ENCODE measurements around the gene ASPG. TPM values are rescaled to one million over a fixed set of nuclear protein-coding genes. Genes with fewer than 3 reads are reported as not detected.

The ASPG gene
- total RNA-seq, 1 donor, result 0.10 TPM

Other genes with a start within 250 kb of the ASPG start
- gene PPP1R13B, start 238.1 kb upstream of the ASPG start, total RNA-seq, result 4.5 TPM
- 2.5 TPM for gene TDRD9, start 157.2 kb upstream of the ASPG start, total RNA-seq
- gene RD3L, start 143.2 kb upstream of the ASPG start, total RNA-seq, result 0.21 TPM
- gene KIF26A, start 52.9 kb downstream of the ASPG start, total RNA-seq, result not detected

All from mononuclear cell (primary cell).